ENCODE measurements around the gene BANF1.

BANF1 gene

GRCh38 chr11:66042996-66043906 is 40.9 kb downstream of the BANF1 start:
- H3K4me3 ChIP-seq (ENCODE audit: control insufficient read depth, low read depth, low read length): no peak overlapping the region
- TF ChIP-seq, protein P1, sequence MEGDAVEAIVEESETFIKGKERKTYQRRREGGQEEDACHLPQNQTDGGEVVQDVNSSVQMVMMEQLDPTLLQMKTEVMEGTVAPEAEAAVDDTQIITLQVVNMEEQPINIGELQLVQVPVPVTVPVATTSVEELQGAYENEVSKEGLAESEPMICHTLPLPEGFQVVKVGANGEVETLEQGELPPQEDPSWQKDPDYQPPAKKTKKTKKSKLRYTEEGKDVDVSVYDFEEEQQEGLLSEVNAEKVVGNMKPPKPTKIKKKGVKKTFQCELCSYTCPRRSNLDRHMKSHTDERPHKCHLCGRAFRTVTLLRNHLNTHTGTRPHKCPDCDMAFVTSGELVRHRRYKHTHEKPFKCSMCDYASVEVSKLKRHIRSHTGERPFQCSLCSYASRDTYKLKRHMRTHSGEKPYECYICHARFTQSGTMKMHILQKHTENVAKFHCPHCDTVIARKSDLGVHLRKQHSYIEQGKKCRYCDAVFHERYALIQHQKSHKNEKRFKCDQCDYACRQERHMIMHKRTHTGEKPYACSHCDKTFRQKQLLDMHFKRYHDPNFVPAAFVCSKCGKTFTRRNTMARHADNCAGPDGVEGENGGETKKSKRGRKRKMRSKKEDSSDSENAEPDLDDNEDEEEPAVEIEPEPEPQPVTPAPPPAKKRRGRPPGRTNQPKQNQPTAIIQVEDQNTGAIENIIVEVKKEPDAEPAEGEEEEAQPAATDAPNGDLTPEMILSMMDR (conservative IDR thresholded peaks at IDR 0.05; ENCODE audit: control insufficient read depth, insufficient read depth, low read depth, low read length): no peak
- no peak for DNase-seq (ENCODE audit: low read depth)

- H3K4me3 ChIP-seq (ENCODE audit: control insufficient read depth, low read depth, low read length): no peak overlapping the region
- TF ChIP-seq, protein P1 (conservative IDR thresholded peaks at IDR 0.05; ENCODE audit: control insufficient read depth, insufficient read depth, low read depth, low read length): no peak
- DNase-seq (ENCODE audit: low read depth): no peak
These were observed 42.5 kb downstream of the BANF1 start for GRCh38 chr11:66044757-66045156.

DNA sequence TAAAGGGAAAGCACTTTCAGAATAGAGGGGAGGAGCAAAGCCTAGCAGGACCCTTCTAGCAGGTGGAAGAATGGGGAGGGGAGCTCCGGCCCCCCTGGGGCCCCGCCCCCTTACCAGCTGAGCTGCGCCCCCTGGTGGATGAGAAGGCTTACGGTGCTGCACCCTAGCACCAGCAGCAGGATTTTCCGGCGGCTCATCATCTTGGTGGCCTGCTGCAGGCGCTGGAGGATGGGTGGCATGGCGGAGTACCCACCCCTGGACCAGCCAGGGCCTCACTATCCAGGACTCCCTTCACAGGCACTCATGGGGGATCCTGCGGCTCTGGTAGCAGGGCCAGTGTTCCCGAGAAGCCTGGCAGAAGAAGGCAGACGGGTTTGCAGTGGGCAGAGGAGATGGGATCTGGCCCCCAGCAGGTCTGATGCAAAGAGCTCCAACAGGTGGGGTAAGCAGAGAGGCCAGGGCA is 42.9 kb downstream of the BANF1 start:
- TF ChIP-seq, protein P1 (conservative IDR thresholded peaks at IDR 0.05; ENCODE audit: control insufficient read depth, insufficient read depth, low read depth, low read length): peak; percentile 88
- DNase-seq (ENCODE audit: low read depth): peak; percentile 68
- no peak overlapping the region for H3K4me3 ChIP-seq (ENCODE audit: control insufficient read depth, low read depth, low read length)

- TF ChIP-seq, protein P1 (conservative IDR thresholded peaks at IDR 0.05; ENCODE audit: control insufficient read depth, insufficient read depth, low read depth, low read length): no peak
- H3K4me3 ChIP-seq (ENCODE audit: control insufficient read depth, low read depth, low read length): no peak overlapping the region
- DNase-seq (ENCODE audit: low read depth): no peak
These were observed 44.6 kb downstream of the BANF1 start for GRCh38 chr11:66046901-66047300.

DNA sequence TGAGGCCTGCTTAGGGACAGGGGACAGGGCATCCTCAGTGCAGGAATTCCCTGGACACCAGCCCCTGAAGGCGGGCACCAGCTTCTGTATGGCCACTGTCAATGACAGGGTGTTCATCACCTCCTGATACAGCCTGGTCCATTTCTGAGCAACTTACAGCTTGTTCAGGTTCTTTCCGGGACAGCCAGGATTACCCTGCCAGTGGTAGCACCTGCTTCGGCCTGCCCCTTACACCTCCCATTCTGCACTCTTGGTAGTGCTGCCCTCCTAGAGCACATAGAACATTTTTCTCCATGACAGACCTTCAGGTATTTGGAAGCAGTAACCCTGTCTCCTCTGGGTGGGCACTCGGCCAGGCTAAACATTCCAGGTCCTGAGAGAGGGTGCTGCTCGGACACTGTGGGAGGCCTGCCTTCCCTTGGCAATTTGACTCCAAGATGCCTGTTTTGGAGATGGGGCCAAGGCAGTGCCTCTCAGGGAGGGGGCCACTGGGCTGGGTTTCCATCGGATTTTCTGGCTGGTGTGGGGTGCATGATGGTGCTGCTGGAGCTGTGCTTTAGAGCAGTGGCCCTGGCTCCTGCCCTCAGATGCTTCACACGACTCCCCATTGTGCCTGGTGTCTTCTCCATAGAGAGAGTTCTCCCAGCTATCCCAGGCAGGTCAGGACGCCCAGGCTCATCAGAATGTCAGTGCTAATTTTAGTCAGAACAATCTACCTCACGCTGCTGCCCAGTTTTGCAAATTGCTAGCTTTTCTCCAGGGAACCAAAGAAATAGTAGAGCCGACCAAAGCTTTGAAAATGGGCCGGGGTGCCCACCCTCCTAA is 45.5 kb downstream of the BANF1 start:
- H3K4me3 ChIP-seq (ENCODE audit: control insufficient read depth, low read depth, low read length): no peak overlapping the region
- DNase-seq (ENCODE audit: low read depth): no peak
- TF ChIP-seq, protein P1 (conservative IDR thresholded peaks at IDR 0.05; ENCODE audit: control insufficient read depth, insufficient read depth, low read depth, low read length): no peak

GRCh38 chr11:66048547-66049323 is 46.4 kb downstream of the BANF1 start, which contains the start of gene GAL3ST3:
GAL3ST3 (minus strand) TSS chr11:66049161; CDS start chr11:66045415, 3,746 bp downstream.
- TF ChIP-seq, protein P1 (conservative IDR thresholded peaks at IDR 0.05; ENCODE audit: control insufficient read depth, insufficient read depth, low read depth, low read length): no peak
- no peak within 1 kb of the TSS for H3K4me3 ChIP-seq (ENCODE audit: control insufficient read depth, low read depth, low read length)
- no peak for DNase-seq (ENCODE audit: low read depth)
